Hepatocyte (in vitro differentiated cells): ENCODE data around the gene LRP1B. TPM values are rescaled to one million over a fixed set of nuclear protein-coding genes. Genes with fewer than 3 reads are reported as not detected.
A peak's percentile ranks its signal among the peaks of the same experiment; 100 is the strongest.

ENCODE experiments used
- DNase-seq: peaks from one replicate; pipeline ENCODE4 v3.0.0-alpha.2; 2016; ENCODE audit warnings: low spot score
- H2AFZ ChIP-seq: fragments of 200-600 bp; sonication (generic); 2 replicates; pipeline ENCODE4 v1.6.0; 2016; ENCODE audit warnings: antibody characterized with exemption, mild to moderate bottlenecking
- H3K27ac ChIP-seq: fragments of 200-600 bp; sonication (generic); 2 replicates; pipeline ENCODE4 v1.5.1; 2016; ENCODE audit warnings: mild to moderate bottlenecking
- H3K27me3 ChIP-seq: fragments of 200-600 bp; sonication (generic); 2 replicates; pipeline ENCODE4 v1.6.1; 2016
- H3K36me3 ChIP-seq: fragments of 200-600 bp; sonication (generic); replicated peaks from 2 replicates; pipeline ENCODE4 v1.5.1; 2016; ENCODE audit warnings: low read depth; ENCODE audit not compliant: insufficient read depth
- H3K4me1 ChIP-seq: fragments of 200-600 bp; sonication (generic); 2 replicates; pipeline ENCODE4 v1.5.1; 2016; ENCODE audit warnings: mild to moderate bottlenecking, moderate library complexity; ENCODE audit not compliant: insufficient read depth
- H3K4me2 ChIP-seq: fragments of 200-600 bp; sonication (generic); 2 replicates; pipeline ENCODE4 v1.6.0; 2016
- H3K4me3 ChIP-seq: fragments of 200-600 bp; sonication (generic); 2 replicates; pipeline ENCODE4 v1.5.1; 2016; ENCODE audit warnings: mild to moderate bottlenecking
- H3K79me2 ChIP-seq: fragments of 200-600 bp; sonication (generic); 2 replicates; pipeline ENCODE4 v1.6.0; 2017; ENCODE audit warnings: mild to moderate bottlenecking
- H3K9me2 ChIP-seq: fragments of 200-600 bp; sonication (generic); replicated peaks from 2 replicates; pipeline ENCODE4 v1.6.0; 2017; ENCODE audit warnings: mild to moderate bottlenecking; ENCODE audit not compliant: insufficient read depth
- H3K9me3 ChIP-seq: fragments of 200-600 bp; sonication (generic); 2 replicates; pipeline ENCODE4 v1.5.1; 2016; ENCODE audit warnings: low read depth, mild to moderate bottlenecking
- H4K20me1 ChIP-seq: fragments of 200-600 bp; sonication (generic); 2 replicates; pipeline ENCODE4 v1.6.0; 2016; ENCODE audit warnings: mild to moderate bottlenecking; ENCODE audit not compliant: insufficient read depth, poor library complexity, severe bottlenecking
- EZH2 ChIP-seq: fragments of 200-600 bp; sonication (generic); IDR thresholded peaks from 2 replicates; pipeline ENCODE4 v1.6.1; 2016; ENCODE audit warnings: antibody characterized with exemption, mild to moderate bottlenecking, borderline replicate concordance
- EZH2phosphoT487 ChIP-seq: fragments of 200-600 bp; sonication (generic); IDR thresholded peaks from one replicate; pipeline ENCODE4 v1.6.1; 2018; ENCODE audit warnings: antibody characterized with exemption, mild to moderate bottlenecking, low read depth, moderate library complexity; ENCODE audit not compliant: unreplicated experiment, severe bottlenecking
- WGBS: methylation state at CpG from one replicate; pipeline ENCODE4 v1.1.6; 2016; ENCODE audit warnings: low lambda C conversion rate; ENCODE audit errors: missing lambda C conversion rate; 5-methylcytosine and 5-hydroxymethylcytosine counted together
- polyA plus RNA-seq: library from polyadenylated mRNA; unstranded; fragments of >200 nt; fragmentation: Nextera tagmentation; extraction: Ambion mirVana; gene quantifications from 2 replicates; pipeline ENCODE4 v1.2.1, GENCODE V29; 2016
- total RNA-seq: library from RNA; depleted of rRNA; stranded (reverse); fragments of >200 nt; gene quantifications from 2 replicates; pipeline ENCODE4 v1.2.3, GENCODE V29; 2014
- TF ChIP-seq, protein P1 (sequence below): fragments of 200-600 bp; sonication (generic); IDR thresholded peaks from 2 replicates; pipeline ENCODE4 v1.5.1; 2016; ENCODE audit warnings: antibody characterized with exemption, mild to moderate bottlenecking; ENCODE audit not compliant: poor library complexity

LRP1B gene
- total and polyA plus RNA-seq, 2 experiments from 2014 or later: 0.65 to 2.0 TPM

GRCh38 chr2:141348481-141348880, 782.3 kb downstream of the LRP1B start:
- Histone ChIP-seq H3K4me1 (no peaks in the 10 kb centered on the region), H2AFZ (no peak overlapping the region), H3K79me2 (no peaks in the 10 kb centered on the region), H3K9me2 (no peaks in the 10 kb centered on the region), H3K27me3 (no peaks in the 10 kb centered on the region), H4K20me1 (no peaks in the 10 kb centered on the region), H3K4me3 (no peak overlapping the region), H3K27ac (no peak overlapping the region), H3K9me3 (no peaks in the 10 kb centered on the region), H3K4me2 (no peak overlapping the region), H3K36me3 (no peaks in the 10 kb centered on the region)
- DNase-seq: no peak
- 53% methylated on average over 1 of the region's 1 CpG for WGBS
- TF ChIP-seq, protein P1, sequence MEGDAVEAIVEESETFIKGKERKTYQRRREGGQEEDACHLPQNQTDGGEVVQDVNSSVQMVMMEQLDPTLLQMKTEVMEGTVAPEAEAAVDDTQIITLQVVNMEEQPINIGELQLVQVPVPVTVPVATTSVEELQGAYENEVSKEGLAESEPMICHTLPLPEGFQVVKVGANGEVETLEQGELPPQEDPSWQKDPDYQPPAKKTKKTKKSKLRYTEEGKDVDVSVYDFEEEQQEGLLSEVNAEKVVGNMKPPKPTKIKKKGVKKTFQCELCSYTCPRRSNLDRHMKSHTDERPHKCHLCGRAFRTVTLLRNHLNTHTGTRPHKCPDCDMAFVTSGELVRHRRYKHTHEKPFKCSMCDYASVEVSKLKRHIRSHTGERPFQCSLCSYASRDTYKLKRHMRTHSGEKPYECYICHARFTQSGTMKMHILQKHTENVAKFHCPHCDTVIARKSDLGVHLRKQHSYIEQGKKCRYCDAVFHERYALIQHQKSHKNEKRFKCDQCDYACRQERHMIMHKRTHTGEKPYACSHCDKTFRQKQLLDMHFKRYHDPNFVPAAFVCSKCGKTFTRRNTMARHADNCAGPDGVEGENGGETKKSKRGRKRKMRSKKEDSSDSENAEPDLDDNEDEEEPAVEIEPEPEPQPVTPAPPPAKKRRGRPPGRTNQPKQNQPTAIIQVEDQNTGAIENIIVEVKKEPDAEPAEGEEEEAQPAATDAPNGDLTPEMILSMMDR: no peak
- TF ChIP-seq EZH2phosphoT487 (no peak), EZH2 (no peak)

- no peaks in the 10 kb centered on the region for H3K79me2 ChIP-seq
- TF ChIP-seq EZH2 (no peak), EZH2phosphoT487 (no peak)
- TF ChIP-seq, protein P1: no peak
- peak; percentile 16 for DNase-seq
- H3K9me3 ChIP-seq: no peaks in the 10 kb centered on the region
- no peaks in the 10 kb centered on the region for H3K4me1 ChIP-seq
- H4K20me1 ChIP-seq: no peaks in the 10 kb centered on the region
- no peaks in the 10 kb centered on the region for H3K36me3 ChIP-seq
- no peak overlapping the region for H2AFZ ChIP-seq
- H3K4me2 ChIP-seq: no peak overlapping the region
- no peaks in the 10 kb centered on the region for H3K27me3 ChIP-seq
- no peaks in the 10 kb centered on the region for H3K9me2 ChIP-seq
- H3K27ac ChIP-seq: no peak overlapping the region
- 49% methylated on average over 2 of the region's 2 CpGs for WGBS
- no peak overlapping the region for H3K4me3 ChIP-seq
Measured at GRCh38 chr2:141341444-141341843, 789.4 kb downstream of the LRP1B start.

GRCh38 chr2:141331127-141331526, 799.7 kb downstream of the LRP1B start:
- H3K4me3 ChIP-seq: no peak overlapping the region
- TF ChIP-seq EZH2phosphoT487 (no peak), EZH2 (no peak)
- TF ChIP-seq, protein P1: no peak
- 67% methylated on average over 1 of the region's 1 CpG for WGBS
- H4K20me1 ChIP-seq: no peaks in the 10 kb centered on the region
- H2AFZ ChIP-seq: no peak overlapping the region
- no peak for DNase-seq
- no peaks in the 10 kb centered on the region for H3K36me3 ChIP-seq
- no peak overlapping the region for H3K27ac ChIP-seq
- no peaks in the 10 kb centered on the region for H3K4me1 ChIP-seq
- H3K79me2 ChIP-seq: no peaks in the 10 kb centered on the region
- H3K4me2 ChIP-seq: no peak overlapping the region
- no peaks in the 10 kb centered on the region for H3K9me2 ChIP-seq
- no peaks in the 10 kb centered on the region for H3K9me3 ChIP-seq
- no peaks in the 10 kb centered on the region for H3K27me3 ChIP-seq

GRCh38 chr2:141329964-141330363, 800.9 kb downstream of the LRP1B start:
- no peaks in the 10 kb centered on the region for H3K36me3 ChIP-seq
- no peaks in the 10 kb centered on the region for H3K79me2 ChIP-seq
- no peaks in the 10 kb centered on the region for H4K20me1 ChIP-seq
- no peak overlapping the region for H3K4me2 ChIP-seq
- 78% methylated on average over 1 of the region's 1 CpG for WGBS
- no peak overlapping the region for H3K4me3 ChIP-seq
- H2AFZ ChIP-seq: no peak overlapping the region
- TF ChIP-seq, protein P1: no peak
- no peak for TF ChIP-seq EZH2phosphoT487
- no peak for TF ChIP-seq EZH2
- H3K9me2 ChIP-seq: no peaks in the 10 kb centered on the region
- no peaks in the 10 kb centered on the region for H3K4me1 ChIP-seq
- no peak overlapping the region for H3K27ac ChIP-seq
- H3K9me3 ChIP-seq: no peaks in the 10 kb centered on the region
- DNase-seq: no peak
- no peaks in the 10 kb centered on the region for H3K27me3 ChIP-seq
